ENCODE measurements around the gene NME1. TPM values are rescaled to one million over a fixed set of nuclear protein-coding genes. Genes with fewer than 3 reads are reported as not detected.

Gene NME1
- total RNA-seq, 1 donor: 105 TPM

GRCh38 chr17:51150932-51151331, 2.4 kb upstream of the NME1 start:
- TF ChIP-seq CTCF (IDR thresholded peaks at IDR 0.05; ENCODE audit: insufficient read depth, low read depth, low read length): no peak
- no peak for DNase-seq (ENCODE audit: low read depth)
- H3K4me3 ChIP-seq (ENCODE audit: low read depth, low read length): no peak overlapping the region

GRCh38 chr17:51152766-51153209, 571 bp upstream of the NME1 start:
- H3K4me3 ChIP-seq (ENCODE audit: low read depth, low read length): peak overlapping the region; percentile 69
- TF ChIP-seq CTCF (IDR thresholded peaks at IDR 0.05; ENCODE audit: insufficient read depth, low read depth, low read length): no peak
- peak; percentile 60 for DNase-seq (ENCODE audit: low read depth)

GRCh38 chr17:51154176-51154575, 817 bp downstream of the NME1 start:
- TF ChIP-seq CTCF (IDR thresholded peaks at IDR 0.05; ENCODE audit: insufficient read depth, low read depth, low read length): no peak
- peak; percentile 35 for DNase-seq (ENCODE audit: low read depth)
- peak overlapping the region; percentile 69 for H3K4me3 ChIP-seq (ENCODE audit: low read depth, low read length)

DNA sequence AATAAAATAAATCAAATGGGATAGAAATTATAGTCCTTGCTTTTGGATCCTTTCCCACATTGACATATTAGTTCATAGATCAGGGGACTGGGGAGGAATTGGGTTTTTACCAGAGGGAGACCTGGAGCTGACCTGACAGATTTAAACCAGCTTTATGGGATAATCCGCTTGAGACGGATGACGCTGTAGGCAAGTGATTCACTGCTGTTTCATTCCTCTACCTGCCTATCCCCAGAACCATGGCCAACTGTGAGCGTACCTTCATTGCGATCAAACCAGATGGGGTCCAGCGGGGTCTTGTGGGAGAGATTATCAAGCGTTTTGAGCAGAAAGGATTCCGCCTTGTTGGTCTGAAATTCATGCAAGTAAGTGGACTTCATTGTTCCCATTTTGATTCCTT, 2.1 kb downstream of the NME1 start:
- no peak for DNase-seq (ENCODE audit: low read depth)
- TF ChIP-seq CTCF (IDR thresholded peaks at IDR 0.05; ENCODE audit: insufficient read depth, low read depth, low read length): no peak
- no peak overlapping the region for H3K4me3 ChIP-seq (ENCODE audit: low read depth, low read length)

DNA sequence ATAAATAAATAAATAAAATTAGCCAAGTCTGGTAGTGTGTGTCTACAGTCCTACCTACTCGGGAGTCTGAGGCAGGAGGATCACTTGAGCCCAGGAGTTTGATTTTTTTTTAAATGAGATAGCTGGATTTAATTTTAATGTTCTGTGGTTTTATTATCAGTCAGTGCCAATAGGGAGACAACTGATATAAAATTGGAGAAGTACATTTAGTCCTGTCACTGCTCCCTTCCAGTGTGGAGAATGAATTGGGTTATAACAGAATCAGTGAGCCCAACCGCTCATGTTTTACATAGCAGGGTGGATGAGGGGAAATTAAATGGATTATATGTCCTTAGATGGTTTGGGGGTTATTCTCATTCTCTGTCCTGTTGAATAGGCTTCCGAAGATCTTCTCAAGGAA, 6.2 kb downstream of the NME1 start:
- no peak for DNase-seq (ENCODE audit: low read depth)
- no peak for TF ChIP-seq CTCF (IDR thresholded peaks at IDR 0.05; ENCODE audit: insufficient read depth, low read depth, low read length)
- H3K4me3 ChIP-seq (ENCODE audit: low read depth, low read length): no peak overlapping the region

DNA sequence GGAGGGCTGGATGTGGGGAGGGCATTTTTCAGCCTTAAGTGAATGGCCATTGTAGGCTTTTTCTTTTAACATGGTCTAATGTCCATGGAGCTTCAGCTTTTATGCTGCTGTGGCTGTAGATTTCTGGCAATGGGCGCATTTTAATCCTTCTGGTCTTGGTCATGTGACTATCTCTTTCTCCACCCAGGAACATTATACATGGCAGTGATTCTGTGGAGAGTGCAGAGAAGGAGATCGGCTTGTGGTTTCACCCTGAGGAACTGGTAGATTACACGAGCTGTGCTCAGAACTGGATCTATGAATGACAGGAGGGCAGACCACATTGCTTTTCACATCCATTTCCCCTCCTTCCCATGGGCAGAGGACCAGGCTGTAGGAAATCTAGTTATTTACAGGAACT, 8.2 kb downstream of the NME1 start:
- no peak for TF ChIP-seq CTCF (IDR thresholded peaks at IDR 0.05; ENCODE audit: insufficient read depth, low read depth, low read length)
- DNase-seq (ENCODE audit: low read depth): no peak
- no peak overlapping the region for H3K4me3 ChIP-seq (ENCODE audit: low read depth, low read length)

DNA sequence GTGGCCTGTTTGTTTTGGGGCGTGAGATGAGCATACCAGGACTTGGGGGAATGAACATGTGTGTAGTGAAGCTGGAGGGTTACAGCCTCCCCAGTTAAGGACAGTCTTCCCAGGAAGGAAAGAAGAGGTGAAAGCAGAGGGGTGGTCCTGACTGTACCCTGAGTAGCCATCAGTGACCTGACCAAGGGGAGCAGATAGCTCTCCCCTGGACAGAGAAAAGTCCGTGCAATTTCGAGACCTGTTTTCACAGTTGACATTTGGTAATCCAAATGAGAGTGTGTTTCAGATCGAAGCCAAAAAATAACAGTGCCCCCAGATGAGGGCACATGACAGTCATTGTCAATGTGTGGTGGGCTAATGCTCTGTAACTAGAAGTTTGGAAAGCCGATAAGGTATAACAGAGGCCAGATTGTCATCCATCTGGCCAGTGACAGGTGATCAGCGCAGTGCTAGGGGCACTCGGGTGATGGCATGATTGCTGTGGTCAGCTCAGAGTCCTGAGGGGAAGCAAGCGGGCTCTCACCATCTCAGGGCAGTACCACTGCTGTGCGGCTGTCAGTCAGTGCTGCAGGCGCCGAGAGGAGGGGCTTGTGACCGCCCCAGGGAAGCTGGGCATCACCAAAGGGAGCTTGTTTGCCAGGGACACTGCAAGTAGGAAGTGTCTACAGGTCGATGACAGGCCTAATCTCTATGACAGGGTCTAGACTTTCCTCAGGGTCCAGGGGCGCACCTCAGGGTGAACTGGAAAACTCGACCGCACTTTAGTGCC, 11.7 kb downstream of the NME1 start:
- DNase-seq (ENCODE audit: low read depth): no peak
- no peak for TF ChIP-seq CTCF (IDR thresholded peaks at IDR 0.05; ENCODE audit: insufficient read depth, low read depth, low read length)
- peak overlapping the region; percentile 87 for H3K4me3 ChIP-seq (ENCODE audit: low read depth, low read length)
